ENCODE results near the gene CRY1.
"Not testable (repeated sequence)": the region's sequence is repeated elsewhere in the genome, so short reads cannot be mapped to it uniquely, and the experiment has no call there.

CRY1 gene

DNA sequence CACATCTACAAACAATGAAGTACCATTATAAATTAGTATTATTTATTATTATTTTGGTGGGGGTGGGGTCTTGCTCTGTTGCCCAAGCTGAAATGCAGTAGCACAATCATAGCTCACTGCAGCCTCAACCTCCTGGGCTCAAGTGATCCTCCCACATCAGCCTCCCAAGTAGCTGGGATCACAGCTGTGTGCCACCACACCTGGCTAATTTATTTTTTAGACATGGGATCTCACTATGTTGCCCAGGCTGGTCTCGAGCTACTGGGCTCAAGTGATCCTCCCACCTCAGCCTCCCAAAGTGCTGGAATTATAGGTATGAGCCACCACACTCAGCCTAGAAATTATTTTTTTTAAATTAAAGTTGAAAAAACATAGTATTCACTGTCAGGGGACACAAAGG is 15.0 kb upstream of the CRY1 start:
- DNase-seq (ENCODE audit: low read depth in 2 of 2) = not testable (repeated sequence)

DNA sequence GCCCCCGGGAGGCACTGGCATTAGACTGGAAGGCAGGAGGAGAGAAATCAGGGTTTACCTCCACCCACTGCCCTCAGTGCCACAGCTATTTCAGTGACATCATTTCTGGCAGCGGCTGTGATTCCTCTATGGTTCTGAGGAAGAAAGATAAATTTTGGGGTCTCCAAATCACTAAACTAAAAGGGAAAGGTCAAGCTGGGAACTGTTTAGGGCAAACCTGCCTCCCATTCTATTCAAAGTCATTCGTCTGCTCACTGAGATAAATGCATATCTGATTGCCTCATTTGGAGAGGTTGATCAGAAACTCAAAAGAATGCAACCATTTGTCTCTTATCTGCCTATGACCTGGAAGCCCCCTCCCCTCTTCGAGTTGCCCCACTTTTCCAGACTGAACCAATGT is 14.0 kb upstream of the CRY1 start:
- DNase-seq (ENCODE audit: low read depth in 2 of 2) = no peak

DNA sequence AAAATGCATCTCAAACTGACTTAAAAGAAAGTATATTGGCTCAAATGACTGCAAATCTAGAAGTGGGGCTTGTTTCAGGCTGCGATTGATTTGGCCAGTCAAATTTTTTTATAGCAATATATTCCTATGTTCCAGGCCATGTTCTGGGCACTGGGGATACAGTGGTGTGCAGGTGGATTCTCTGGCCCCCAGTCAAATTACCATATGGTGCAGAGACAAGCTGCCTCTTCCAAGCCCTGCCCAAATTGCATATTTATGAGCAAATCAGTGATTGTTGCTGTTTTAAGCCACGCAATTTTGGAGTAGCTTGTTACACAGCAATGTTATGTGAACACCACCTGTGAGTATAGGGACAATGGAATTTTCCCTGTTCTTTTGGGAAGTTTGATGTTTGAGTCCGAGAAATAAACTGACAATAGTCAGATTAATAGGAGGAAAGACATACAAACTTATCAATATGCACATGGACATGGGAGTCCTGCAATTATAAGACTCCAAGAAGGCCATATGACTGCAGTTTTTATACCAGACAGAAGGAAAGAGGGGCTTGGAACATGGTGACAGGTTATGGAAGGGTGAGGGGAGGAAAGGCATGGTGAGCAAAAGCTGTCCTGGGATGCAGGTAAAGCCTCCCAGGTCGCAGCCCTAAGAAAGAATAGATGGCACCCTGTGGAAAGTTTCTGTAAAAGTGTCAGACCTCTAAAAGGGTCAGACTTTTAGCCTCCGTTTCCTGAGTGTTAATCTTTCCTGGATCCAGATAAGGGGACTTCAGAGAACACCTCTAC is 13.1 kb upstream of the CRY1 start:
- DNase-seq (ENCODE audit: low read depth in 2 of 2) = no peak

DNA sequence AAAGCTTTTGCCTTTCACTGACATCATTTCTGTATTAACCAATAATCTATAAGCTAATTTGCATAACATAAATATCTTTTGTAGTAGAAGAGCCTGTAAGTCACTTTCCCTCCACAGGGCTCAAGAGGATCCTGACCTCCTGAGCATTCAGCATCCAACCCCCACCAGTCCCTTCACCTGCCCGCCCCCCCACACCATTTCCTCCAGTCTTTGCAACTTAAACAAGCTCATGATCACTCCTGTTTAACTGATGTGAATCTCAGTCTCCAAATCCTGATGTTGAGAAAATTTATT is 12.0 kb upstream of the CRY1 start:
- no peak for DNase-seq (ENCODE audit: low read depth in 2 of 2)

DNA sequence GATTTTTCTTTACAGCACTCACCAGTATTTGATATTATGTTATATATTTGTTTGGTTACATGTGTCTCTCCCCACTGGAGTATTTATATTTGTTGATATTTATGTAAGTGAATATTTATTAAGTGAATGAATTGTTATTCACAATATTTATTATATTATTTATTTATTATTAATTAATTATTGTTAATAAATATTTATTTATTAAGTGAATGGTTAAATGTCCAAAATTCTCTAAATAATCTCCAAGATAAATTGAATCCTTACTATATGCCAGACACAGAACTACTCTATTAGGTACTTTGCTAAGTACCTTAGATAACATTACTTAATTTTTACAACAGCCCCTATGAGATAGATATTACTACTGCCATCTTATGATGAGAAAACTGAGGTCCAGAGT is 10.2 kb upstream of the CRY1 start:
- no peak for DNase-seq (ENCODE audit: low read depth in 2 of 2)

DNA sequence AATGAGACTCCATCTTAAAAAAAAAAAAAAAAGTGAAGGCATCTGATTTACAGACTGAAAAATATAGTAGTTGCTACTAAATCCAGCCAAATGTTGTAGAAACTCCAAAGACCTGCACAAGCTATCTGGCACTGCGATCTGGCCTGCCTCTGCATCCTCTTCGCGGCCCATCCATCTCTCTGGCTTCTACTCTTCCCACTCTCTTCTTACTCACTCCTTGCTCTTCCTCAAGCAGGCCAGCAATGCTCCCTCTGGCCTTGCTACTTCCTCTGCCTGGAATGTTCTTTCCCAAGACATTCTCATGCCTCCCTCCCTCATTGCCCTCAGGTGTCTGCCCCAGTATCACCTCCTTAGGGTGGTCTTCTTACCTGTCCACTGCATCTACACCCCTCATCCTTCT is 9.7 kb upstream of the CRY1 start:
- DNase-seq (ENCODE audit: low read depth in 2 of 2) = no peak

DNA sequence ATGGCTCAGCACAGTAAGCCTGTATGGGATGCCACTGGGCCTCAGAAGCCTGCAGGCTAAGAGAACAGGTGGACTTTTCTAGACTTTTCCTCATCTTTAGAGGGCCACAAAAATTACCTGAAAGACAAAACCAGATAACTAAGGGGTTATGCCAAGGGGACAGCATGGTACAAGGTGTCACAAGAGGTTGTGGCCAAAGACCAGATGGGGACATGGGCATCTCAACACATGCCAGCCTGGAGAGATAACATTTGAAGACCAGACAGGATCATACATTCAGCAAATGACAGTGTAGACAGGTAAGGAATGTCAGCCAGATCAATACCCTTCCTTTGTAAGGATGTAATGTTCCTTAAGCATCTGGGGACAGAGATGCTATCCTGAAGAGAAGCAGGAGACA is 8.9 kb upstream of the CRY1 start:
- DNase-seq (ENCODE audit: low read depth in 2 of 2) = no peak

DNA sequence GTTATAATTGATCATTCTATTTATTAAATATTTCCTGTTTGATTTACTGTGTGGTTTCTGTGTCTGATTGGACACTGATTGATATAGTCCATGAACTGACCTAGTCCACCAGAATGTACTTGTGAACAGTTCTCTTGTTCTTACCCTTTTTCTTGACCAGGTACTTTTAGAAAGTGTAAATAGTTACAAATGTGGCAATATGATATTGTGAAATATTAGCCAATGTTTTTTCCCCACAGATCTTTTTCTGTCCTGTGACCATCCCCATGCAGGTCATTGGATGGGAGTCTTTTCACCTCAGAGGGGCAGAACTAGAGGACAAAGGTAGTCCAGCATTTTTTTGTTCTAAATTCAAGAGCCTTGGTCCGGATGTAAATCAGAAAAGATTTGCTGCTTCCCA is 8.3 kb upstream of the CRY1 start:
- DNase-seq (ENCODE audit: low read depth in 2 of 2) = no peak

DNA sequence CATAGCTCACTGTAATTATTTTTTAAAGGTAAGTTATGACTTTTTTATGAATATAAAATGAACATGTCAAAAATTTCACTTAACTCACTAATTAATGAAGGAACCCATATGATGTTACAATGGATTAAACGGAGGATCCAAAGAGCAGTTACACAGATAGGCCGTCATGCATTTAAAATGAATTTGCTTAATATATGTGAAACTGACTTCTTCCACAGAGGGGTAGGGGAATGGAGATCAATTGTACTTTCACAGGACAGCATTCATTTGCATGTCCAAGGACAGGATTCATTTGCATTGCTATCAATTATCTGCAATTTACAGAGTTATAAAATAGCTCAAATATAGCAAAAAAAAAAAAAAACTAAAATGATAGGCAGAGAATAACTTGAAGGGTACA is 6.6 kb upstream of the CRY1 start:
- DNase-seq (ENCODE audit: low read depth in 2 of 2) = no peak

DNA sequence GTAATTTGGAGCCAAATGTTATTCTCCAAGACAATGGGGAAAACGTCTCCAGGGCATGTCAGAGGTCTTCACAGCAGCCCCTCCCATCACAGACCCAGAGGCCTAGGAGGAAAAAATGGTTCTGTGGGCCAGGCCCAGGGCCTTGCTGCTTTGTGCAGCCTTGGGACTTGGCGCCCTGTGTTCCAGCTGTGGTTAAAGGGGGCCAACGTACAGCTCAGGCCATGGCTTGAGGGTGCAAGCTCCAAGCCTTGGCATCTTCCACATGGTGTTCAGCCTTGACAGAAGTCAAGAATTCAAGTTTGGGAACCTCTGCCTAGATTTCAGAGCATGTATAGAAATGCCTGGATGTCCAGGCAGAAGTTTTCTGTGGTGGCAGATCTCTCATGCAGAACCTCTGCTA is 3.2 kb upstream of the CRY1 start:
- DNase-seq (ENCODE audit: low read depth in 2 of 2) = no peak

DNA sequence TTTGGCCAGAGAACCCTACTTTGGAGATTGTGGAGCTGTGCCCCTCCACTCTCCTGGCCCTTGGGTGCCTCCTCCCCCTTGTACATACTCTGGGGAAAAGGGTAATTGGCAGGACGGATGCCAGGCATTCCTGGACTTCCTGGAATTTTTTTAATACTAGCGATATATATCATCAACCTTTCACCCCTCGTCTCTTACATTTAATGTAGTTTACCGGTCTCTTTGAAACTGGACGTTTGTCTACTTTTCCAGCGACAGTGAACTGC is 767 bp upstream of the CRY1 start:
- DNase-seq (ENCODE audit: low read depth in 2 of 2) = no peak

DNA sequence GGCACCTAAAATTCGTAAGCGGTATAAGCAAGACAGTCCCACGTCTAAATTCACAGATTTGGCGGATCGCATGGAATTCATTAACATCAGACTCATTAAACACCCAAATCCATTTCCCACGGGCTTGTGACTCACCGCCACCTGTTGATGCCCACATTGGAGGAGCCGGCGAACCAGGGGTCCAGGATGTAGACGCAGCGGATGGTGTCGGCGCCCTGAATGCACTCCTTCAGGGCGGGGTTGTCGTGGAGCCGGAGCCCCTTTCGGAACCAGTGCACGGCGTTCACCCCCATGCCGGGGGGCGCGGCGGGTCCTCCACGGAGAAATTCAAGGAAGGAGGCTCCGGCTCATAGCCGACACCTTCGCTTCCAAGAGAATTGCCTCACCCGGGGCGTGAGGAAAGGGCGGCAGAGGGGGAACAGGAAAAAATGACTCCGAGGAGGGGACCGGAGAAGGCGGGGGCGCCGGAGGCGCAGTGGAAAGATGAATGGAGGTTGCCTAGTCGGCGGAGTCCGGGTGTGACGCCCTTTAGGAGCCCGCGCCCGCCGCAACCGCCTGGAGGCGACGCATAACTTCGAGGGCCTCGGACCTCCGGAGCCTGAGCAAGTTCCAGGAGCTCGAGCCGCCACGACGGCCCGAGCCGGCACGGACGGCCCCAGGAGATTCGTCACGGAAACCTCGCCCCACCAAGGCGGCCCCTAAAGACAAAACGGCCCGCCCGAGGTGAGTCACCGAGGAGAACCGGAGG is 506 bp downstream of the CRY1 start:
- DNase-seq (ENCODE audit: low read depth in 2 of 2) = peak; percentile 48 to 55

DNA sequence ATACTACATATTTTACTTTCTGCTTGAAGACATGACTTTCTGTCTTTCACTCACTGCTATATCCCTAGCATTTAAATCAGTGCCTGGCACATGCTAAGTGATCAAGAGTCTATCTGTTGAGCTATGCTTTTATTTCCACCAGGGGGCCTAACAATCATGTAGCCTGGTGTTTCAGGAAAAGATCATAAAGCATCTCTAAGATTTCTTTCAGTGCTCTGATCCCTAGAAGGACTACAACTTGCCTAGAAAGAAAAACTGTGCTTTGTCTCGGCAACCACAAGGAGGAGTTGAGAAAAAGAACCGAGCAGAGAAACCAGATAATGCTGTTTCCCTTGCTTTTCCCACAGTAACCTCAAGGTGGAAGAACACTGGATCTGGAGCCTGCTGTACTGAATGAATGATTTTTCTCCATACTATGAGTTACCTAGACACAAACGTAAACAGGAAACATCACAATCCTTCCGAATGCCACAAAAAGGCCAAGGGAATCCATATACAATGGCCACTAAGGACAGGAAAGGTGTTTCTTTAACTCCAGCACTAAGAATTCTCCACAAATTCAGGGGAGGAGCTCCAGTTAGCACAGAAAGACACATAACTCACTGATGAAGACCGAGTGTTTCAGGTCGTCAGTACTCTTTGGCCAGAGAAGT is 1.2 kb downstream of the CRY1 start:
- no peak for DNase-seq (ENCODE audit: low read depth in 2 of 2)

DNA sequence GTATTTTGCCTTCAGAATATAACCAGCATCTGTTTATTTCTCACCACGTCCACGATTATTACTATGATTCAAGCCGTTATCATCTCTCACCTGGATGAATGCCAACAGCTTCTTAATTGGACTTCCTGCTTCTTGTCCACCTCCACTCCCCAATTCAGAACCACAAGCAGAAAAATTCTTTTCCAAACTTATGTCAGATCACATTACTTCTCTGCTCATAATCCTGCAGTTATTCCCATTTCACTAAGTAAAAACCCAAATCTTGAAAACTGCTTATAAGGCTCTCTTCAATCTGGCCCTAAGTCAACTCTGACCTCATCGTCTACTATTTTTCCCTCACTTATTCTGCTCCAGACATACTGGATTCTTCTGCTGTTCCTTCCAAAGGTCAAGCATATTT is 2.0 kb downstream of the CRY1 start:
- DNase-seq (ENCODE audit: low read depth in 2 of 2) = no peak

DNA sequence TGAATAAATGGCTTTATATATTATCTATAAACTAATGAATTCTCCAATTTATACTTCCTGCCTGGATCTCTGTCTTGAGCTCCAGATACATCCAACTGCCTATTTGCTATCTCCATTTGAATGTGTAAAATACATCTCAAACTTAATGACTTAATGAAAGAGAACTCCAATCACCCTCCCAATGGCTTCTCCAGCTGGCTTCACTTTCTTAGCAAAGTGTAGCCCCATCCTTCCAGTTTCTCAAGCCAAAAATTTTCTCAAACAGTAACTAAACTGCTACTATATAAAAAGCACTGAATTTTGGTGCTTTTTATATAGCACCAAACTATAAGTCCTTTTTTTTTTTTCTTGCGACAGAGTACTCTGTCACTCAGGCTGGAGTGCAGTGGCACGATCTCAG is 2.6 kb downstream of the CRY1 start:
- no peak for DNase-seq (ENCODE audit: low read depth in 2 of 2)

DNA sequence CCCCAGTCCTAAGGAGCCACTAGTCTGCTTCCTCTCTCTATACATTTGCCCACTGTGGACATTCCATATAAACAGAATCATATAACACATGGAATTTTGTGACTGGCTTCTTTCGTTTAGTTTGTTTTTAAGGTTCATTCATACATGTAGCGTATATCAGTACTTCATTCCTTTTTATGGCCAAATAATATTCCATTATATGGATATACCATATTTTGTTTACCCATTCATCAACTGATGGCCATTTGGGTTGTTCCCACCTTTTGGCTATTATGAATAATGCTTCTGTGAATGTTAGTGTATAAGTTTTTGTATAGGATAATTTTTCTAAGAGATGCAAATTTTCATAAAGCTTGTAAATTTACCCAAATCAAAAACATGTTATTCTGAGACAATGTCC is 4.4 kb downstream of the CRY1 start:
- DNase-seq (ENCODE audit: low read depth in 2 of 2) = no peak

DNA sequence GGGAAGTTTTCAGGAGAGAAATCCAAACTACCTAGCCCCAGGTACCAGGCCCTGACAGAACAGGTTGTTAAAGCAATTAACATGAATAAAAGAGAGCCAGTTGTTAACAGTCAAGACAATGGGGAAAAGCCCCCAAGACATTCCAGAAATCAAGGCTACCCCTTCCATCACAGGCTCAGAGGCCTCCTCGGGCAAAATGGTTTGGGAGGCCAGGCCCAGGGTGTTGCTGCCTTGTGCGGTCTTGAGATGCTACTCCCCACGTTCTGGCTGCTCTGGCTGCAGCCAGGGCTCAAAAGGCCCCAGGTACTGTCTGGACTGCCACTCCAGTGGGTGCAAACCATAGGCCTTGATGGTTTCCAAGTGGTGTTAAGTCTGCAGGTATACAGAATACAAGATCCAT is 7.0 kb downstream of the CRY1 start:
- DNase-seq (ENCODE audit: low read depth in 2 of 2) = no peak

DNA sequence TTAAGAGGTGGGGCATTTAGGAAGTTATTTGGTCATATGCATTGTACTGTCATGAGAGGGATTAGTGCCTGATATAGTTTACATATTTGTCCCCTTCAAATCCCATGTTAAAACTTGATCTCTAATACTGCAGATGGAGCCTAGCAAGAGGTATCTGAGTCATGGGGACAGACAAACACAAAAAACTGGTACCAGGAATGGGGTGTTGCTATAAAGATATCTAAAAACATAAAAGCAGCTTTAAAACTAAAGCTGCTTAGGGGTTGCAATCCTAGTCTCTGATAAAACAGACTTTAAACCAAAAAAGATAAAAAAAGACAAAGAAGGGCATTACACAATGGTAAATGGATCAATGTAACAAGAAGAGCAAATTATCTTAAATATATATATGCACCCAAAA is 11.6 kb downstream of the CRY1 start:
- DNase-seq (ENCODE audit: low read depth in 2 of 2) = no peak

DNA sequence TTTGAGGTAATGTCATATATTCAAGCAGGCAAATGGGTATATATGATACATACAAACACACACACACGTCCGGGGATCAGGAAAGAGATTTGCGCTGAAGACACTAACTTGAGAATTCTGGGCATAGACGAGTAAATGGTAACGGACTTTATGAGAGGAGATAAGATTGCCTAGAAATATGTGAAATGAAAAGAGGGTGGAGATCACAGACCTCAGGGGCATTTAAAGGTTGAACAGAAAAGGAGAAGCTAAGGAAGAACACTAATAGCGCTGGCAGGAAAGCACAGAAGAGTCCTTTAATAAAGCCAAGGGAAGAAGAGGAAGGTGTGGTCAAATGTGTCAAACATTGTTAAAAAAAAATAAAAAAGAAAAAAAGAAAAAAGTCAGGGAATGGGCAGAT is 13.1 kb downstream of the CRY1 start:
- no peak for DNase-seq (ENCODE audit: low read depth in 2 of 2)

DNA sequence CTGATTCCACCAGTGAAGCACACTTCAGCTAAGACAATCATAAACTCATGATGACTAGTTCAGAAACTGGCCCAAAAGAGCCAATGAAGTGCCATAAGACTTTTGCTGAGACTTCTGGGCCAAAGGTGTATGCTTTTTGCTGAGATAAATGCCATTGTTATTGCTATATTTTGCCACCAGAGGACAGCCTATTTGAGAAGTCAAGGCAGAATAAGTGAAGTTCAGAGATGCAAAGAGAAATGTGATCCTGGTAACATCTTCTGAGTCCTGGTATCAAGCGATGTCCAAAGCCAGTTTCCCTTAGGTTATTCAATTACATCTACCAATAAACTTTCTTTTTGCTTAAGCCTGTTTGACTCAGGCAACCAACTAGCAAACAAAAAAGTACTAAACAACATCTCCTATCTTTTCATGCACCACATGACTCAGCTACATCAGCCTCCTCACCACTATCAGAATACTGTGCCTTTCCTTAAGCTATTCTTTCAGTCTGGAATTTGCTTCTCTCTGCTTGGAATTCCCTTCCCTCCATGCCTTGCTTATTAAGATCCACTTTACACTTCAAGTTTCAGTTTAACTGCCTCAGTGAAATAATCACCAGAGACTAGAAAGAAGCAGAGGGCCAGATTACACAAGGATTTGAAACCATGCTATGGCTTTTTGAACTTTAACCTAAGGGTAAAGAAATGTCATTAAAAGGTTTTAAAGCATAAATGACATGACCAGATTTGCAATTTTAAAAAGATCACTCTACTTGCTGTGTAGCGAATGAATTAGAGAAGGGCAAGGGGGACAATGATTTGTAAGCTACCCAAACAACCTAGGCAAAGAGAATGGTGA is 14.0 kb downstream of the CRY1 start:
- no peak for DNase-seq (ENCODE audit: low read depth in 2 of 2)

DNA sequence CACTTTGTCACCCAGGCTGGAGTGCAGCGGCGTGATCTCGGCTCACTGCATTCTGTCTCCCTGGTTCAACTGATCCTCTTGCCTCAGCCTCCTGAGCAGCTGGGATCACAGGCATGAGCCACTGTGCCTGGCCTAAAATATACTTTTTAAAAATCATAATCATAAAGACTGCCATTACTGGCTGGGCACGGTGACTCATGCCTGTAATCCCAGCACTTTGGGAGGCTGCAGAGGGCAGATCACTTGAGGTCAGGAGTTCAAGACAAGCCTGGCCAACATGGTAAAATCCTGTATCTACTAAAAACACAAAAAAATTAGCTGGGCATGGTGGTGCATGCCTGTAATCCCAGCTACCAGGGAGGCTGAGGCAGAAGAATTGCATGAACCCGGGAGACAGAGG is 20.1 kb downstream of the CRY1 start:
- not testable (repeated sequence) for DNase-seq (ENCODE audit: low read depth in 2 of 2)

DNA sequence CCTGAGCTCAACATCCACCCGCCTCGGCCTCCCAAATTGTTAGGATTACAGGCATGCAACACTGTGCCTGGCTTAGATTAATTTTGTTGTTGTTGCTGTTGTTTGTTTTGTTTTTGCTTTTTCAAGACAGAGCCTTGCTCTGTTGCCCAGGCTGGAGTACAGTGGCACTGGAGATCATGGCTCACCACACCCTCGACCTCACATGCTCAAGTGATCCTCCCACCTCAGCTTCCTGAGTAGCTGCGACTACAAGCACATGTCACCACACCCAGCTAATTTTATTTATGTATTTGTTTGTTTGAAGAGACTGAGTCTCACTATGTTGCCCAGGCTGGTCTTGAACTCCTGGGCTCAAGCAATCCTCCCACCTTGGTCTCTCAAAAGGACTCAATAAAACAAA is 26.7 kb downstream of the CRY1 start:
- no peak for DNase-seq (ENCODE audit: low read depth in 2 of 2)

DNA sequence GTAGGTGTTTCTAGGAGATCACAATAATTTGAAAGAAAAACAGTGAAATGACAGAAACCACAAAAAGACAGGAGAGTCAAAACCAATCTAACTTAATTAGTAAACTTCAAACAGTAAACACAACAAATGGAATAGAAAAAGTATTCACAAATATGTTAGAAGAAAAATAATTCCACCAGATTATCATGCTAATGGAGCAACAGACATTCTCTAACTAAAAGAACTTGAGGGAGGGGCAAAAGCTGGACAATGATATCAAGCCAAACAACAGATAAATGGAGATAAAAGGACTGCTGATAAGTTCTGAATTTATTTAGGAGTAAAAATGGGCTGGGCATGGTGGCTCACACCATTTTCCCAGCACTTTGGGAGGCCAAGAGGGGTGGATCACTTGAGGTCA is 28.7 kb downstream of the CRY1 start:
- no peak for DNase-seq (ENCODE audit: low read depth in 2 of 2)
